ENCODE results near the gene MEGF9. TPM values are rescaled to one million over a fixed set of nuclear protein-coding genes. Genes with fewer than 3 reads are reported as not detected.
"Not testable (repeated sequence)": the region's sequence is repeated elsewhere in the genome, so short reads cannot be mapped to it uniquely, and the experiment has no call there.

The MEGF9 gene
- total RNA-seq, 1 donor from 2014 or later = 8.7 TPM

- intact Hi-C loops (cut with micrococcal nuclease) = no loop called here
These were observed 45.9 kb downstream of the MEGF9 start for GRCh38 chr9:120668399-120668798.

GRCh38 chr9:120663950-120664349 is 50.3 kb downstream of the MEGF9 start:
- intact Hi-C loops (cut with micrococcal nuclease) = no loop called here

GRCh38 chr9:120663380-120663779 is 50.9 kb downstream of the MEGF9 start:
- intact Hi-C loops (cut with micrococcal nuclease) = no loop called here

- intact Hi-C loops (cut with micrococcal nuclease) = no loop called here
These were observed 51.8 kb downstream of the MEGF9 start for GRCh38 chr9:120662513-120662912.

GRCh38 chr9:120659676-120660075 is 54.6 kb downstream of the MEGF9 start:
- intact Hi-C loops (cut with micrococcal nuclease) = no loop called here

GRCh38 chr9:120659209-120659608 is 55.1 kb downstream of the MEGF9 start:
- intact Hi-C loops (cut with micrococcal nuclease) = no loop called here

GRCh38 chr9:120655005-120655622 is 59.2 kb downstream of the MEGF9 start:
- intact Hi-C loops (cut with micrococcal nuclease) = no loop called here

GRCh38 chr9:120654272-120654671 is 60.0 kb downstream of the MEGF9 start:
- intact Hi-C loops (cut with micrococcal nuclease) = no loop called here

- intact Hi-C loops (cut with micrococcal nuclease) = no loop called here
These were observed 60.5 kb downstream of the MEGF9 start for GRCh38 chr9:120653762-120654161.

GRCh38 chr9:120652934-120653333 is 61.3 kb downstream of the MEGF9 start:
- intact Hi-C loops (cut with micrococcal nuclease) = no loop called here

GRCh38 chr9:120650352-120650751 is 63.9 kb downstream of the MEGF9 start:
- intact Hi-C loops (cut with micrococcal nuclease) = no loop called here

- intact Hi-C loops (cut with micrococcal nuclease) = no loop called here
These were observed 65.6 kb downstream of the MEGF9 start for GRCh38 chr9:120648581-120649197.

- intact Hi-C loops (cut with micrococcal nuclease) = no loop called here
These were observed 67.3 kb downstream of the MEGF9 start for GRCh38 chr9:120646948-120647347.

- intact Hi-C loops (cut with micrococcal nuclease) = no loop called here
These were observed 68.5 kb downstream of the MEGF9 start for GRCh38 chr9:120645760-120646159.

GRCh38 chr9:120643061-120643460 is 71.2 kb downstream of the MEGF9 start:
- intact Hi-C loops (cut with micrococcal nuclease) = no loop called here

- intact Hi-C loops (cut with micrococcal nuclease) = no loop called here
These were observed 72.0 kb downstream of the MEGF9 start for GRCh38 chr9:120642129-120642770.

- intact Hi-C loops (cut with micrococcal nuclease) = not testable (repeated sequence)
These were observed 73.4 kb downstream of the MEGF9 start for GRCh38 chr9:120640874-120641273.

- intact Hi-C loops (cut with micrococcal nuclease) = no loop called here
These were observed 73.9 kb downstream of the MEGF9 start for GRCh38 chr9:120640380-120640779.

- intact Hi-C loops (cut with micrococcal nuclease) = no loop called here
These were observed 76.4 kb downstream of the MEGF9 start for GRCh38 chr9:120637919-120638318.

- intact Hi-C loops (cut with micrococcal nuclease) = no loop called here
These were observed 77.9 kb downstream of the MEGF9 start for GRCh38 chr9:120636194-120636957.

GRCh38 chr9:120635011-120635410 is 79.3 kb downstream of the MEGF9 start:
- intact Hi-C loops (cut with micrococcal nuclease) = no loop called here

GRCh38 chr9:120630333-120630732 is 83.9 kb downstream of the MEGF9 start:
- intact Hi-C loops (cut with micrococcal nuclease) = no loop called here

All from T-helper 2 cell treated with Interferon-gamma antibody and Interleukin-4, amounts not matched to agents 100 ng/mL and 5 ng/mL, for 36 hours (primary cell).